IPS-NIHi7 (cell line): ENCODE results near the gene SERINC4.
"Not testable (repeated sequence)": the region's sequence is repeated elsewhere in the genome, so short reads cannot be mapped to it uniquely, and the experiment has no call there.

Experiments used
- DNase-seq: peaks from one replicate; pipeline ENCODE4 v3.0.0; 2012; ENCODE audit warnings: mixed read lengths; ENCODE audit errors: extremely low spot score

SERINC4 gene

DNA sequence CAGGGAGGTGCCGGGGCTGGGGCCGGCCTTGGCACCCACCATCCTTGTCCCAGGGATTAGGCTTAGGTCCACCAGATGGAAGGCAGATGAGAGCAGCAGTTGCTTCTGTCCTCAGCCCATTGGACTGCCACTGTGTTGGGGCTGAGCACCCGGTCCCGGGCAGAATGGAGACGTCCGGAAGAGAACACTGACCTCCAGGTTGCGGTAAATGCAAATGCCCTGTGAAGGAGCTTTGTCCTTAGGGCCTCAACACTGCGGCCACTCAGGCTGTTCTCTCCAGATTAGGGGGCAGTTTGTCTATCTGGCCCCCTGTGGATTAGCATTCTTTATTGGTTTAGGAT is at the start of gene SERINC4:
SERINC4 (minus strand) TSS at position 276 of the 341 bp plus-strand sequence; CDS start at position 42, 234 bp downstream.
- no peak for DNase-seq

DNA sequence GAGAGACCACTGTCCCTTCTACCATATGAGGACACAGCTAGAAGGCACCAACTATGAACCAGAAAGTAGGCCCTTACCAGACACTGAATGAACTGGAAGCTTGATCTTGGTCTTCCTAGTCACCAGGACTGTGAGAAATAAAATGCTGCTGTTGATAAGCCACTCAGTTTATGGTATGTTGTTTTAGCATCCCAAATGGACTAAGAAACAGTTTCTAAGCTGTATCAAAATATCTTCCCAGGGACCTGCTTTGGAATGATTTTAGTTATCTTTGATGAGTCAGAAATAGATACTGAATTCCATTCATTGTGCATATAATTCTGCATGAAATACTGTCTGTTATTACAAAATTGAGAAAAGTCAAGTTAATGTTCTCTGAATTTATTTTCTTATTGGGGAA is 45.4 kb upstream of the SERINC4 start:
- DNase-seq = no peak

DNA sequence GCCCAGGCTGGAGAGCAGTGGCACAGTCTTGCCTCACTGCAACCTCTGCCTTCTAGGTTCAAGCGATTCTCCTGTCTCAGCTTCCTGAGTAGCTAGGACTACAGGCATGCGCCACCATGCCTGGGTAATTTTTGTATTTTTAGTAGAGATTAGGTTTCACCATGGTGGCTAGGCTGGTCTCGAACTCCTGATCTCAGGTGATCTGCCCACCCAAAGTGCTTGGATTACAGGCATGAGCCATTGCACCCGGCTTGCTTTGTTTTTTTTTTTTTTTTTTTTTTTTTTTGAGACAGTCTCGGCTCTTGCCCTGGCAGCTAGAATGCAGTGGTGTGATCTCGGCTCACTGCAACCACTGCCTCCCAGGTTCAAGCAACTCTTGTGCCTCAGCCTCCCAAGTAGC is 32.5 kb upstream of the SERINC4 start:
- DNase-seq = not testable (repeated sequence)

DNA sequence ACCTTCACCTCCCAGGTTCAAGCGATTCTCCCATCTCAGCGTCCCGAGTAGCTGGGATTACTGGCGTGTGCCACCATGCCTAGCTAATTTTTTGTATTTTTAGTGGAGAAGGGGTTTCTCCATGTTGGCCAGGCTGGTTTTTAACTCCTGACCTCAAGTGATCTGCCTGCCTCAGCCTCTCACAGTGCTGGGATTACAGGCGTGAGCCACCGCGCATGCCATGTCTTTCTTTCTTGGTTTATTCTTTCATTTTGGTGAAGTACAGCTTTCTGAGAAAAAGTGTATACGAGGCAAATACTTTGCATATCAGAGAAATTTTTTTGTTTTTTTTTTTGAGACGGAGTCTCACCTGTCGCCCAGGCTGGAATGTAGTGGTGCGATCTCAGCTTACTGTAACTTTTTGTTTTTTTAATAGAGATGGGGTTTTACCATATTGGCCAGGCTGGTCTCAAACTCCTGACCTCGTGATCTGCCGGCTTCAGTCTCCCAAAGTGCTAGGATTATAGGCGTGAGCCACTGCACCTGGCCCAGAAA is 31.6 kb upstream of the SERINC4 start:
- not testable (repeated sequence) for DNase-seq

DNA sequence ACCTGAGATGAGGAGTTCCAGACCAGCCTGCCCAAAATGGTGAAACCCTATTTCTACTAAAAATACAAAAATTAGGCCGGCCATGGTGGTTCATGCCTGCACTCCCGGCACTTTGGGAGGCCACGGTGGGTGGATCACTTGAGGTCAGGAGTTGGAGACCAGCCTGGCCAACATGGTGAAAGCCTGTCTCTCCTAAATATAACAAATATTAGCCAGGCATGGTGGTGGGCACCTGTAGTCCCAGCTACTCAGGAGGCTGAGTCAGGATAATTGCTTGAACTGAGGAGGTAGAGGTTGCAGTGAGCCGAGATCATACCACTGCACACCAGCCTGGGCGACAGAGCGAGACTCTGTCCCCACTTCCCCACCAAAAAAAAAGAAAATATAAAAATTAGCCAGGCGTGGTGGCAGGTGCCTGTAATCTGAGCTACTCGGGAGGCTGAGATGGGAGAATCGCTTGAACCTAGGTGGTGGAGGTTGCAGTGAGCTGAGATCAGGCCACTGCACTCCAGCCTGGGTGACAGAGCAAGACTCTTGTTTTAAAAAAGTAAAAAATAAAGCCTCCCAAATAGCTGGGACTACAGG is 30.8 kb upstream of the SERINC4 start:
- not testable (repeated sequence) for DNase-seq

DNA sequence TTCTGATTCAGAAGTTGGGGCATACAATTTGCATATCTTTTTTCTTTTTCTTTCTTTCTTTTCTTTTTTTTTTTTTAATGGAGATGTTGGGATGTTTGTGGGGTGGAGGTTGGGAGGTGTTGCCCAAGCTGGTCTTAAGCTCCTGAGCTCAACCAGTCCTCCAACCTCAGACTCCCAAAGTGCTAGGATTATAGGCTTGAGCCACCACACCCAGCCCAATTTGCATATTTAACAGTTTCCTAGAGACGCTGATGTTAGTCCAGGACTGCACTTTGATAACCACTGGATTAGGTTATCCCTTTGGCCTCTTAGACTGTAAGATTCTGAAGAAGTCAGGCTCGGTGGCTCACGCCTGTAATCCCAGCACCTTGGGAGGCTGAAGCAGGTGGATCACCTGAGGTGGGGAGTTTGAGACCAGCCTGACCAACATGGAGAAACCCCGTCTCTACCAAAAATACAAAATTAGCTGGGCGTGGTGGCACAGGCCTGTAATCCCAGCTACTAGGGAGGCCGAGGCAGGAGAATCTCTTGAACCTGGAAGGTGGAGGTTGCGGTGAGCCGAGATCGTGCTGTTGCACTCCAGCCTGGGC is 30.0 kb upstream of the SERINC4 start:
- not testable (repeated sequence) for DNase-seq

DNA sequence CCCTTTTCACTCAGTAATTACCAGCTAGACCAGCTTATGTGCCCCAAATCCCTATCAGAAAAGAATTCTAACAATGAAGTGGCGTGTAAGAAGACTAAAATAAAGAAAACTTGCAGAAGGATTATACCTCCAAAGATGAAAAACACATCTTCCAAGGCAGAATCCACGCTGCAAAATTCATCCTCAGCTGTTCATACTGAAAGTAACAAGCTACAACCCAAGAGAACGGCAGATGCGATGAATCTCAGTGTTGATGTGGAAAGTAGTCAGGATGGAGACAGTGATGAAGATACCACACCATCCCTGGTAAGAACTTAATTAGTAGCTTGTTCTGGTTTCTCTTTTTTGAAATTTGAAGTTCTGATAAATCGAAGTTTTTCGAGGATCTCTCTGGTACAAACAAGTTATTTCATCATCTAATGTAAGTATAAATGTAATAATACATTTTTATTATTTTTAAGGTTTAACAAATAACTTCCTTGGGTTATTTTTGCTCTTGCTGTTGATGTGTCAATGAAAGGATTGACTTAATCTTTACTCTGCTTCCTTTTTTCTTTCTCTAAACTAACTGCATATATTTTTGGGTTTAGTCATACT is 28.1 kb upstream of the SERINC4 start:
- no peak for DNase-seq

DNA sequence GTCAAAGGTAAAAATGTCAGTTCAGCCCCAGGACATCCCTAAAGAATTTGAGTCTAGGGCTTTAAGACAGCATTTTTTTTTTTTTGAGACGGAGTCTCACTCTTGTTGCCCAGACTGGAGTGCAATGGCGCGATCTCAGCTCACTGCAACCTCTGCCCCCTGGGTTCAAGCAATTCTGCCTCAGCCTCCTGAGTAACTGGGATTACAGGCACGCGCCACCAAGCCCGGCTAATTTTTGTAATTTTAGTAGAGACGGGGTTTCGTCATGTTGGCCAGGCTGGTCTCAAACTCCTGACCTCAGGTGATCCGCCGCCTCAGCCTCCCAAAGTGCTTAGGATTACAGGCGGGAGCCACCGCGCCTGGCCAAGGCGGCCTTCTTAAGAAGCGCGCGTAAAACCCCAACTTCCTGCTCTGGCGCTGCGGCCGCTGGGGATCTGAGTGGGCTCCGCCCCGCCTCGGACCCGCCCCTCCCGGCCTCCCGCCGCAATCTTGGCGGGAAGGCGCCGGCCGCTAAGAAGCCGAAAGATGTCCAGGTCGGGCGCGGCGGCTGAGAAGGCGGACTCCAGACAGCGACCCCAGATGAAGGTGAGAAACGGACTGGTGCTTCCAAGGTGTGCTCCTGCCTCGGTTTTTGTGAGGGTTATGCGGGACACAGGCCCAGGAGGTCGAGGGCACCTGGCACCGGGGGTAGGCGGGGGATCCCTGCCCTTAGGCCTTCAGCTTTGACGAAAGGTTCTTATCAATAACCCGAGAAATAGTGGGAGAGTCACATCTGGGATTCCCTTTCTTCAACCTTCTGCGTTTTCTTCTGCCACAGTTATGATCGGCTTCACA is 26.7 kb upstream of the SERINC4 start, which contains the start of gene WDR76:
WDR76 (plus strand) TSS at position 495 of the 834 bp plus-strand sequence; CDS start at position 526, 31 bp downstream.
- peak; percentile 91 for DNase-seq

DNA sequence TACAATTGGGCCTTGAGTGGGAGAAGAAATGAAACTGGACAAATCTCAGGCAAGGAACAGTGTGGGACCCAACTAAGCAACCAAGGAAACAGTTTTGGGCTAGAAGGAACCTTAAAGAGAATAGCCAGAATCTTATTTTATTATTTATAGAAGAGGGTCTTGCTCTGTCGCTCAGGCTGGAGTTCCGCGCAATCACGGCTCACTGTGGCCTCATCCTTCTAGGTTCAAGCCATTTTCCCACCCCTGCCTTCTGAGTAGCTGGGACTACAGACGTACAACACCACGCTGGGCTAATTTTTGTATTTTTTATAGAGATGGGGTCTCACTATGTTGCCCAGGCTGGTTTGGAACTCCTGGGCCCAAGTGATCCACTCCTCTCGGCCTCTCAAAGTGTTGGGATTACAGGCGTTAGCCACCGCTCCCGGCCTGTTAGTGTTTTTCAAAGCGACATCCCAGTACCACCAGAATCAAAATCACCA is 26.0 kb upstream of the SERINC4 start:
- no peak for DNase-seq

DNA sequence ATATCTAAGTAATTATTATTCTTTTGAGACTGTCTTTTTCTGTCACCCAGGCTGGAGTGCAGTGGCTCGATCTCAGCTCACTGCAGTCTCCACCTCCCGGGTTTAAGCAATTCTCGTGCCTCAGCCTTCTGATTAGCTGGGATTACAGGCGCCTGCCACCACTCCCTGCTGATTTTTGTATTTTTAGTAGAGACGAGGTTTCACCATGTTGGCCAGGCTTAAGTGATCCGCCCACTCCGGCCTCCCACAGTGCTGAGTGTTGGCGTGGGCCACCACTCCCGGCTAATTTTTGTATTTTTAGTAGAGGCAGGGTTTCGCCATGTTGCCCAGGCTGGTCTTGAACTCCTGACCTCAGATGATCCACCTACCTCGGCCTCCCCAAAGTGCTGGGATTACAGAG is 25.3 kb upstream of the SERINC4 start:
- not testable (repeated sequence) for DNase-seq

DNA sequence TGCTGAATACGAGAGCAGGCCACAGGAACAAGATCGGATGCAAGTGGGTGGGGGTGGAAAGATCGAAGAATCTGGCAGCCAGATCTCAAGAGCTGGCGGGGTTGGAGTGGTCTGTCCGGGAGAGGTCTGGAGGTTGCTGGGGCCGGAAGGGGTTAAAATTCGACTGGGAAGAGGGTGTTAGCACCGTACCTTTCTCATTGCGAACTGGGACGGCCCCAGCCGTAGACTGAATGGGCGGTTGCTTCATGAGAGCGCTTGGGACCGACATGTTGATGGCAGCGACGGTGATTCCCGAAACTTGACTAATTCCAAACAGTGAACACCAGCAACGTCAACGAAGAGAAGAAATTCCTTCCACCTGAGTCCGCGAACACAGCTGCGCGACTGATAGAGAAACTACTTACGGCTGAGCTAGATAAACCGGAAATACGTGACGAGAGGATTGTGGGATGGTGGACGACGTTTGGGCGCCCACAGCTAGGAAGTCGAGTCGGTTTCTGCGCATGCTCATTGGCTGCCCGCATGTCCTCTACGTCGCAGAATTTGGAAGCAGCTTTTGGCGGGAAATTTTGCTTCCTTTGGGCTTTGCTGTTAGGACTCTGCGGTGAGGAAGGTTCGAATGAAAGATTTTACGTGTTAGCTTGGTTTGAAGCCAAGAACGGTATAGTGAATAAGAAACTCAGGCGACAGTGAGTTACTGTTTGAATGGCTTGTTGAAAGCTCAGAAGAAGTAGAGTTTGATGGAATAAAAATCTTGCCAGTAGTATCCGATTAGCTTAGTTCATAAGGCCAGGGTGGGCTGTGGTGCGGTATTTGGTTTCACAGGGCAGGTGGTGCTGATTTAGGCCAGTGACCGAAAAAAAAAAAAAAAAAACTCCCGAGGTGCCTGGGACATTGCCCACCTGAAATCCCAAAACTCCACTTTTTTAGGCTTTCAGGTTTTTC is 24.6 kb upstream of the SERINC4 start, which contains the start of gene MFAP1:
MFAP1 (minus strand) TSS at position 389 of the 945 bp plus-strand sequence; CDS start at position 268, 121 bp downstream.
- peak; percentile 96 for DNase-seq

DNA sequence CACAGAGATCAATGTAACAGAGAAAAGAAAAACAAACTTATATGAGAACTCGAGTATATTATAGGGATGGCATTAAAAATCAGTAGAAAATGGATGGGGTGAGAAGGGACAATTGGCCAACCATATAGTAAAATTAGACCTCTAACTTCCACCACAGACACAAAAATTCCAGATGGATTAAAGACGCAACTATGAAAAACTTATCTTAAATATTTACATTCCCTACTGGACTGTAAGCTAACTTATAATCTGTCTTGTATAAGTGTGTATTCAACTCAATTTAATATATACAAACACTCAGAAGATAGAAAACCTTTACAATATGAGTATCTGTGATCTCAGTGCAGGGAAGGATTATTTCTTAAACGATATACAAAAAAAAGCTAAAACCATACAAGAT is 21.5 kb upstream of the SERINC4 start:
- DNase-seq = no peak

DNA sequence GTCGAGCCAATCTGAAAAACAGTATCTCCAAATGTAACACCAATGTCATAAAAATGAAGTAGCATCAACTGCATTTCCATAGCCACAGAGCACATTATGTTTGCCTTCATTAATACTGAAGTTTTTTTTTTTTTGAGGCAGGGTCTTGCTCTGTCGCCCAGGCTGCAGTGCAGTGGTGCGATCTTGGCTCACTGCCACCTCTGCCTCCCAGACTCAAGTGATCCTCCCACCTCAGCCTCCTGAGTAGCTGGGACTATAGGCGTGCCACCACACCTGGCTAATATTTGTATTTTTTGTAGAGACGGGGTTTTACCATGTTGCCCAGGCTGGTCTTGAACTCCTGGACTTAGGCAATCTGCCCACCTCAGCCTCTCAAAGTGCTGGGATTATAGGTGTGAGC is 15.0 kb upstream of the SERINC4 start:
- DNase-seq = not testable (repeated sequence)

DNA sequence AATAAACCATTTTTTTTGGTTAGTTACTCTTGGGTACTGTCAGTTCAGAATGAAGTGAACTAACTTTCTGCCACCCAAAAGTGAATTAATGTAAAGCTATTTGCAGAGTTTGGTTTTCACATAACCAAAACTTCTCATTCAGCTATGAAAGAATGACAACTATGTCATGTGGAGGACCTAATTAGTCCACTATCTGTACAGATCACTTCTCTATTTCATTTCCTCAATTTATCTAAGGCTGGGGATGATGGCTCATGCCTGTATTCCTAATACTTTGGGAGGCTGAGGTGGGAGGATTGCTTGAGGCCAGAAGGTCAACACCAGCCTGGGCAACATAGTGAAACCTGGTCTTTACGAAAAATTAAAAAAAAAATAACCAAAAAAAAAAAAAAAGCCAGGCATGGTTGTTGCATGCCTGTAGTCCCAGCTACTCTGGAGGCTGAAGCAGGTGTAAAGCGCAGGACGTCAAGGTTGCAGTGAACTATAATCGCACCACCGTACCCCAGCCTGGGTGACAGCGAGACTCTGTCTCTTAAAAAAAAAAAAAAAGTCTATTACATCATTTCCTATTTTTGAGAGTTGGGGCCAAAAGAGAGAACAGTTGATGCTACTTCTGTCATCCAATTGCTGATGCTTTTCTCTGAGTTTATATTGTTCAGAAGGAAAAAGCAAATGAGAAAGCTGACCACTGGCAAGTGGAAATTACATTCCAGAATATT is 9.1 kb upstream of the SERINC4 start:
- DNase-seq = no peak

DNA sequence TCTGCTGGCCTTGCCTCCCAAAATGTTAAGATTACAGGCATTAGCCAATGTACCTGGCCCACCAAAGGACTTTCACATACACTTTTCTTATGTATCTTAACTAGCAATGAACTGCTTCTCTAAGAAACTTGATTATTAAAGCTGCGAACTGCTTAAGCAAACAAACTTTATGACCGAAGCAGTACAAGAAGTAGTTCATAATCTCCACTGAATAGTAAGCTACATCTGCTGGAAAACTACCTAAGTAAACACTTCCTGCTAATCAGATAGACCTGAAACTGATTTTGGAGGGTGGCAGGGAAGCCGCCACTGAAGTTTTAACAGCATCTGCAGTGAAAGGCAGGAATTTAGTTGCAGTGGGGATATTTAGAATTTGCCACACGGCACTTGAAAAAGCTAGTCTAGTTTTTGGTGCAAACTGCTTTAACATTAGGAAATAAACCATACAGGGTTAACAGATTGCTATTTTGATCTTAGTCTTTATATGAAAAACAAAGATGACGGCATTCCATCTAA is 8.5 kb upstream of the SERINC4 start:
- DNase-seq = no peak

DNA sequence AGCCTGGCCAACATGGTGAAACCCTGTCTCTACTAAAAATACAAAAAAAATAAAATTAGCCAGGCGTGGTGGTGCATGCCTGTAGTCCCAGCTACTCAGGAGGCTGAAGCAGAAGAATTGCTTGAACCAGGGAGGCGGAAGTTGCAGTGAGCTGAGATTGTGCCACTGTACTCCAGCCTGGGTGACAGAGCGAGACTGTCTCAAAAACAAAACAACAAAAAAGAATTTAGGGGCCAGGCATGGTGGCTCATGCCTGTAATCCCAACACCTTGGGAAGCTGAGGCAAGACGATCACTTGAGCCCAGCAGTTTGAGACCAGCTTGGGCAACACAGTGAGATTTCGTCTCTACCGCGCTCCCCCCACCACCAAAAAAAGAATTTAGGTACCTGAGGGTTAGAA is 2.7 kb upstream of the SERINC4 start:
- DNase-seq = not testable (repeated sequence)

DNA sequence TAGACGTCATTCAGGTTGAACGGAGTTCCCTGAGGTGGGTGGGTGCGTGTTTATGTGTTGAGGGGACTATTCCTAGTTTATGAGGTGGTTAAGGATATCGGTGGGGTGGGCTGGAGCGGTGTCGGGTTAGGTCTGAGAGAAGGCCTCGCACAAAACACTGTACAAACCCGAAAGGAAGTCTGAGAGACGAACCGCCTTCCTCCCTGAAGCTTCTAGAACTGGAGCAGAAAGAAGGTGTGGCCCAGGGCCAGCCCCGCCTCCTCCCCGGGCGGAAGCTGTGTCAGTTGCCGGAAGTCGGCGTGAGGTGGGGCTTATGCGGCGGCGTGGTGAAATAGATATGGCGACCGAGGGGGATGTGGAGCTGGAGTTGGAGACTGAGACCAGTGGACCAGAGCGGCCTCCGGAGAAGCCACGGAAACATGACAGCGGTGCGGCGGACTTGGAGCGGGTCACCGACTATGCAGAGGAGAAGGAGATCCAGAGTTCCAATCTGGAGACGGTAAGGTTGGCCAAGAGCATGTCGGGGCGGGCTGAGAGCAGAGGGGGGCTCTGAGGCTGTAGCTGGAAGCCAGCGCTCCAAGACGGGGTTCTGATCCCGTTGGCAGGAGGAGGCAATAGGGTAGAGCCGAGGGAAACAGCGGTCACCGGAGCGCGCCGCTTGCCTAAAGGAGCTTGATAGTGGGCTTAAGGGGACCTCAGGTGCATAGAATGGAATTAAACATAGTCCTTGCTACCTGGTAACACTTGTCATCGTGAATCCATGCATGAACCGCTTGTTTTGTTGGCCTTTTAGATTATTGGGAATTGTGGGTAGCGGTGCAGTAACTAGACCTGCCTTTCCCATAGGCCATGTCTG is 494 bp upstream of the SERINC4 start, which contains the start of gene HYPK:
HYPK (plus strand) TSS at position 314 of the 856 bp plus-strand sequence; CDS start at position 338, 24 bp downstream.
- DNase-seq = peak; percentile 87

DNA sequence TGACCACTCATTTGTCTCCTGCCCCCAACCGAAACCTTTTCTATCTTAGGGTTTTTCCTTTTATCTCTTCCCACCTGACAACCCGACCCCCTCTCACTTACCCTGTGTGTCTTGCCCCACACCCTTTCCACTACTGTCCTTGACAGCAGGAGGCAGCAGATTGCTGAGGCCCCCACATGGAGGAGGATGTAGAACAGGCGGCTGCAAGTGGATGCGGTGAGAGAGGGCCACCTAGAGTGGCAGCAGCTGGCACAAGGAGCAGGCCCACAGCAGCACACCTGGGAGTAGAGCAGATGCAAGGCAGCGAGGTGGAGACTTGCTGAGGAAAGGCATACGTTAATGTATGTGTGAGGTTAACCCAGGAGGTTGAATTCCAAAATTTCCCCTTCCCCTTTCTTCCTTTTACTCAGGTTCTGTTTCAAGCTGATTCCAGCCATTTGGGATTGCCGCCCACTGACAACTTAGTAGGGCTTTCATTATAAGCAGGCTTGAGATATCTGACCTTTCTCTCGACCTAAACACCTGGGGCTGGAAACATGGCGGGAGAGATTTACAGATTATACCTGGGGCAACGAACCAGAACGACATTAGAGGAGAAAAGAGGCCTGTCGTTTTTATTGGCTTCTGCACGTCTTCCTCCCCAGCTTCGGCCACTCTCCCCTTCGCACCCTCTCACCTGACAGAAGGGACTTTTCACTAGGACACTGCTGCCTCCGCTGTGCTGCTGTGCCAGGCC is 643 bp downstream of the SERINC4 start:
- DNase-seq = no peak
